Keratinocyte (primary cell): ENCODE measurements around the gene BAZ1A. TPM values are rescaled to one million over a fixed set of nuclear protein-coding genes. Genes with fewer than 3 reads are reported as not detected.

Source experiments
- DNase-seq: peaks from one replicate; pipeline ENCODE4 v3.0.0-alpha.2; 2011; ENCODE audit warnings: low read depth, missing footprints, low spot score
- FAIRE-seq: peaks from 2 replicates; lab custom pipeline; 2011; peaks lifted over from hg19 to GRCh38; lab: Jason Lieb, UNC
- H2AFZ ChIP-seq: 2 replicates; pipeline ENCODE4 v1.6.0; 2012; ENCODE audit warnings: low read length, control low read depth, inconsistent platforms; ENCODE audit not compliant: control insufficient read depth
- H3K27ac ChIP-seq: 2 replicates; pipeline ENCODE4 v1.5.1; 2011; ENCODE audit warnings: low read length; ENCODE audit not compliant: control insufficient read depth, insufficient read depth
- H3K27me3 ChIP-seq: 3 replicates; pipeline ENCODE4 v1.6.0; 2011; ENCODE audit warnings: low read length; ENCODE audit not compliant: control insufficient read depth, insufficient read depth; ENCODE audit errors: extremely low read depth
- H3K36me3 ChIP-seq, 2 experiments: 2 replicates in 1 of 2; 3 replicates in 1 of 2; pipeline ENCODE4 v1.5.1; 2011; ENCODE audit warnings: low read length in 2 of 2, mild to moderate bottlenecking in 1 of 2; ENCODE audit not compliant: control insufficient read depth in 2 of 2, insufficient read depth in 2 of 2; ENCODE audit errors: extremely low read depth in 1 of 2
- H3K4me1 ChIP-seq: 3 replicates; pipeline ENCODE4 v1.5.1; 2011; ENCODE audit warnings: low read length; ENCODE audit not compliant: control insufficient read depth, insufficient read depth; ENCODE audit errors: extremely low read depth
- H3K4me2 ChIP-seq: 3 replicates; pipeline ENCODE4 v1.6.0; 2011; ENCODE audit warnings: low read depth, low read length; ENCODE audit not compliant: control insufficient read depth, insufficient read depth; ENCODE audit errors: extremely low read depth
- H3K4me3 ChIP-seq, 3 experiments: fragments of 200-600 bp in 1 of 3; sonication (generic) in 1 of 3; 2 replicates in 2 of 3; 3 replicates in 1 of 3; pipeline ENCODE4 v1.5.1; 2011 to 2016; ENCODE audit warnings: low read length in 3 of 3, mild to moderate bottlenecking in 3 of 3, control low read depth in 2 of 3, inconsistent platforms in 1 of 3, low read depth in 1 of 3, mixed read lengths in 1 of 3, mixed run types in 1 of 3, moderate library complexity in 1 of 3; ENCODE audit not compliant: control insufficient read depth in 2 of 3, insufficient read depth in 2 of 3; ENCODE audit errors: extremely low read depth in 1 of 3
- H3K79me2 ChIP-seq: 2 replicates; pipeline ENCODE4 v1.6.0; 2012; ENCODE audit warnings: low read length; ENCODE audit not compliant: control insufficient read depth, insufficient read depth
- H3K9ac ChIP-seq: 3 replicates; pipeline ENCODE4 v1.6.0; 2011; ENCODE audit warnings: low read length; ENCODE audit not compliant: control insufficient read depth, insufficient read depth; ENCODE audit errors: extremely low read depth
- H3K9me1 ChIP-seq: 3 replicates; pipeline ENCODE4 v1.6.0; 2011; ENCODE audit warnings: low read length; ENCODE audit not compliant: control insufficient read depth, insufficient read depth; ENCODE audit errors: extremely low read depth
- H3K9me3 ChIP-seq: 2 replicates; pipeline ENCODE4 v1.5.1; 2012; ENCODE audit warnings: low read depth, low read length; ENCODE audit not compliant: control insufficient read depth
- H4K20me1 ChIP-seq: 3 replicates; pipeline ENCODE4 v1.6.0; 2011; ENCODE audit warnings: low read length; ENCODE audit not compliant: control insufficient read depth, insufficient read depth; ENCODE audit errors: extremely low read depth
- CTCF ChIP-seq, 3 experiments: IDR thresholded peaks in 1 of 3; conservative IDR thresholded peaks in 1 of 3; optimal IDR thresholded peaks in 1 of 3; 2 replicates in 2 of 3; 3 replicates in 1 of 3; pipeline versions ENCODE3 to v1.5.1; 2011; ENCODE audit warnings: low read length in 3 of 3, mild to moderate bottlenecking in 3 of 3, moderate library complexity in 2 of 3, control low read depth in 1 of 3, inconsistent platforms in 1 of 3; ENCODE audit not compliant: insufficient read depth in 2 of 3; ENCODE audit errors: extremely low read depth in 1 of 3
- EZH2 ChIP-seq: IDR thresholded peaks from one replicate; pipeline ENCODE4 v1.6.1; 2012; ENCODE audit warnings: inconsistent platforms, mild to moderate bottlenecking, low read length, moderate library complexity
- dilution Hi-C: fragments of 300-500 bp; cut with MboI; formaldehyde crosslinking; loops from one replicate; pipeline ENCODE4 v1.7.0; 2020; ENCODE audit warnings: low sequenced_read_pairs; ENCODE audit not compliant: extremely low pct_ligation_motif_present
- polyA plus RNA-seq, 5 experiments: library from polyadenylated mRNA; depleted of rRNA in 3 of 5; stranded (reverse) in 3 of 5; stranded (forward) in 1 of 5; unstranded in 1 of 5; fragments of >200 nt; gene quantifications; 1 replicate in 1 of 5; 2 replicates in 3 of 5; 3 replicates in 1 of 5; pipeline versions ENCODE4 v1.2.1 to v1.2.3, GENCODE V29; 2011 to 2012; ENCODE audit warnings: missing spikeins in 2 of 5, low read depth in 1 of 5, low replicate concordance in 1 of 5

The BAZ1A gene
- polyA plus RNA-seq, 1 donor (not counting 4 experiments of a cell fraction or from before 2014, with no cell fraction given), result 52.0 TPM

- dilution Hi-C loops, result no loop called here
- Histone ChIP-seq H3K9me3 (no peaks in the 10 kb centered on the region), H3K27me3 (no peaks in the 10 kb centered on the region), H3K36me3 (peaks cover 8 to 11% of the 10 kb centered on the region in 2 experiments), H3K4me2 (no peak overlapping the region), H3K9me1 (no peaks in the 10 kb centered on the region), H4K20me1 (no peaks in the 10 kb centered on the region), H3K4me3 (no peak overlapping the region), H3K79me2 (no peaks in the 10 kb centered on the region), H2AFZ (no peak overlapping the region), H3K27ac (no peak overlapping the region), H3K4me1 (no peaks in the 10 kb centered on the region), H3K9ac (no peak overlapping the region)
- no peak for FAIRE-seq
- no peak for TF ChIP-seq CTCF (optimal IDR thresholded peaks at IDR 0.05 in 1 of 3, IDR thresholded peaks at IDR 0.05 in 1 of 3, conservative IDR thresholded peaks at IDR 0.05 in 1 of 3; ENCODE audit: extremely low read depth in 1 of 3, insufficient read depth in 2 of 3, low read length in 3 of 3)
- TF ChIP-seq EZH2, result no peak
- no peak for DNase-seq
These were observed 108.6 kb downstream of the BAZ1A start for GRCh38 chr14:34766606-34767005.

GRCh38 chr14:34766060-34766459, 109.1 kb downstream of the BAZ1A start:
- Histone ChIP-seq H2AFZ (no peak overlapping the region), H3K27ac (no peak overlapping the region)
- no peak for FAIRE-seq

More at GRCh38 chr14:34766060-34766459, 109.1 kb downstream of the BAZ1A start:
- Histone ChIP-seq H3K4me1 (no peaks in the 10 kb centered on the region), H3K4me2 (no peak overlapping the region), H3K4me3 (no peak overlapping the region), H3K79me2 (no peaks in the 10 kb centered on the region), H3K27me3 (no peaks in the 10 kb centered on the region), H3K9me3 (no peaks in the 10 kb centered on the region), H3K9ac (no peak overlapping the region), H4K20me1 (no peaks in the 10 kb centered on the region), H3K36me3 (peaks cover 11 to 14% of the 10 kb centered on the region in 2 experiments), H3K9me1 (no peaks in the 10 kb centered on the region)
- no peak for TF ChIP-seq EZH2
- TF ChIP-seq CTCF (optimal IDR thresholded peaks at IDR 0.05 in 1 of 3, IDR thresholded peaks at IDR 0.05 in 1 of 3, conservative IDR thresholded peaks at IDR 0.05 in 1 of 3; ENCODE audit: extremely low read depth in 1 of 3, insufficient read depth in 2 of 3, low read length in 3 of 3), result peak in 2 of 3 experiments; percentile 9 to 18
- dilution Hi-C loops, result no loop called here
- no peak for DNase-seq
